Left colon (tissue), 2 donors: ENCODE results near the gene CKS1B. TPM values are rescaled to one million over a fixed set of nuclear protein-coding genes. Genes with fewer than 3 reads are reported as not detected.

Experiments used
- ATAC-seq: fragments of 200-7000 bp; cut with Tn5 transposase; one replicate; pipeline ENCODE4 v1.9.1; 2020; ENCODE audit warnings: mild to moderate bottlenecking, moderate library complexity
- DNase-seq, 2 donors: peaks; one replicate each; pipeline ENCODE4 v3.0.0-alpha.2; 2020
- intact Hi-C, 2 donors: fragments of 100-400 bp; cut with DNase I in 1 of 2; cut with micrococcal nuclease in 1 of 2; formaldehyde crosslinking; loops; one replicate each; pipeline versions ENCODE4 v1.11.2 to v1.14.0; 2022; cut with DNase I, micrococcal nuclease
- total RNA-seq, 2 donors: library from RNA; stranded (reverse); fragmentation: NEBNext Ultra II Directional; extraction: Animal tissue kit (Norgen Biotek cat#: 25700); gene quantifications; one replicate each; pipeline ENCODE4 v1.2.1, GENCODE V29; 2021
- donor health status: DM: no; HTN: no; CAD: no.
- donor health status: DM: yes; HTN: yes; CAD: no.

CKS1B gene
- total RNA-seq, 2 donors from 2014 or later, result 22.8 to 35.7 TPM

- DNase-seq (peak; percentile 22 to 47), ATAC-seq (no peak)
- intact Hi-C loops, result no loop called here
Measured at GRCh38 chr1:155006601-155007101, 32.2 kb downstream of the CKS1B start.

- DNase-seq (peak; percentile 81 to 94), ATAC-seq (peak; percentile 56)
- intact Hi-C loops, result no loop called here
Measured at GRCh38 chr1:155007251-155007828, 32.9 kb downstream of the CKS1B start.

GRCh38 chr1:155008015-155008941 is 33.8 kb downstream of the CKS1B start:
- peak; percentile 63 to 81 for DNase-seq
- ATAC-seq, result peak; percentile 39
- intact Hi-C loops, result no loop called here

- ATAC-seq, result no peak
- DNase-seq, result no peak
- intact Hi-C loops, result no loop called here
Measured at GRCh38 chr1:155009221-155009711, 34.8 kb downstream of the CKS1B start.

- intact Hi-C loops, result loop anchor here in 1 of 2 donors (10.0 kb wide), 1 partner anchor 45 kb away; the partner anchor contains the start of gene PYGO2
- DNase-seq (no peak), ATAC-seq (no peak)
Measured at GRCh38 chr1:155009742-155010141, 35.3 kb downstream of the CKS1B start.

GRCh38 chr1:155010211-155010918 is 35.9 kb downstream of the CKS1B start:
- intact Hi-C loops, result loop anchor here in 1 of 2 donors (10.0 kb wide), 1 partner anchor 46 kb away; the partner anchor contains the start of gene PYGO2
- ATAC-seq (no peak), DNase-seq (peak in 1 of 2 donors; percentile 42)

- intact Hi-C loops, result loop anchor here in 1 of 2 donors (10.0 kb wide), 1 partner anchor 46 kb away; the partner anchor contains the start of gene PYGO2
- DNase-seq (no peak), ATAC-seq (no peak)
Measured at GRCh38 chr1:155011004-155011416, 36.5 kb downstream of the CKS1B start.

- peak in 1 of 2 donors; percentile 39 for DNase-seq
- ATAC-seq, result no peak
- intact Hi-C loops, result loop anchor here in 1 of 2 donors (10.0 kb wide), 1 partner anchor 47 kb away; the partner anchor contains the start of gene PYGO2
Measured at GRCh38 chr1:155011437-155012025, 37.0 kb downstream of the CKS1B start.

- intact Hi-C loops, result loop anchor here in 1 of 2 donors (10.0 kb wide), 1 partner anchor 47 kb away; the partner anchor contains the start of gene PYGO2
- ATAC-seq, result peak; percentile 42
- peak; percentile 79 to 91 for DNase-seq
Measured at GRCh38 chr1:155012026-155012546, 37.6 kb downstream of the CKS1B start.

- intact Hi-C loops, result loop anchor here in 1 of 2 donors (10.0 kb wide), 1 partner anchor 48 kb away; the partner anchor contains the start of gene PYGO2
- DNase-seq (no peak), ATAC-seq (no peak)
Measured at GRCh38 chr1:155012776-155013602, 38.5 kb downstream of the CKS1B start.

- ATAC-seq (no peak), DNase-seq (peak; percentile 49 to 51)
- intact Hi-C loops, result loop anchor here in 1 of 2 donors (10.0 kb wide), 1 partner anchor 49 kb away; the partner anchor contains the start of gene PYGO2
Measured at GRCh38 chr1:155013632-155014031, 39.2 kb downstream of the CKS1B start.

- ATAC-seq (no peak), DNase-seq (no peak)
- intact Hi-C loops, result loop anchor here in 1 of 2 donors (10.0 kb wide), 1 partner anchor 50 kb away; the partner anchor contains the start of gene PYGO2
Measured at GRCh38 chr1:155014709-155015508, 40.4 kb downstream of the CKS1B start.

GRCh38 chr1:155015527-155016230 is 41.2 kb downstream of the CKS1B start:
- intact Hi-C loops, result loop anchor here in 1 of 2 donors (10.0 kb wide), 1 partner anchor 51 kb away; the partner anchor contains the start of gene PYGO2
- ATAC-seq, result no peak
- peak in 1 of 2 donors; percentile 34 for DNase-seq

GRCh38 chr1:155016231-155016831 is 41.9 kb downstream of the CKS1B start:
- DNase-seq (peak; percentile 55 to 59), ATAC-seq (no peak)
- intact Hi-C loops, result loop anchor here in 1 of 2 donors (10.0 kb wide), 1 partner anchor 52 kb away; the partner anchor contains the start of gene PYGO2
